Ishikawa (cell line): Measurements from ENCODE around the gene ZNF10.
A peak's percentile ranks its signal among the peaks of the same experiment; 100 is the strongest.

ENCODE experiments used
- CEBPB ChIP-seq: IDR thresholded peaks from 2 replicates; pipeline ENCODE4 v1.6.1; 2012
- CREB1 ChIP-seq: IDR thresholded peaks from 2 replicates; pipeline ENCODE4 v1.6.1; 2012; ENCODE audit warnings: low read depth
- EGR1 ChIP-seq: IDR thresholded peaks from 2 replicates; pipeline ENCODE4 v1.6.1; 2012
- EP300 ChIP-seq: IDR thresholded peaks from 2 replicates; pipeline ENCODE4 v1.6.1; 2012; ENCODE audit warnings: borderline replicate concordance
- FOXM1 ChIP-seq: IDR thresholded peaks from 2 replicates; pipeline ENCODE4 v1.6.1; 2012; ENCODE audit warnings: low read depth, borderline replicate concordance
- MAX ChIP-seq: IDR thresholded peaks from 2 replicates; pipeline ENCODE4 v1.6.1; 2012
- NFIC ChIP-seq: IDR thresholded peaks from 2 replicates; pipeline ENCODE4 v1.6.1; 2012
- RAD21 ChIP-seq: IDR thresholded peaks from 2 replicates; pipeline ENCODE4 v1.6.1; 2012; ENCODE audit warnings: low read depth
- TAF1 ChIP-seq: IDR thresholded peaks from 2 replicates; pipeline ENCODE4 v1.6.1; 2012; ENCODE audit warnings: low read depth, mild to moderate bottlenecking
- TCF12 ChIP-seq: IDR thresholded peaks from 2 replicates; pipeline ENCODE4 v1.6.1; 2012; ENCODE audit warnings: low read depth
- TEAD4 ChIP-seq: IDR thresholded peaks from 2 replicates; pipeline ENCODE4 v1.6.1; 2012
- USF1 ChIP-seq: IDR thresholded peaks from 2 replicates; pipeline ENCODE4 v1.6.1; 2012
- YY1 ChIP-seq: IDR thresholded peaks from 2 replicates; pipeline ENCODE4 v1.6.1; 2012; ENCODE audit warnings: low read depth
- ZBTB7A ChIP-seq: IDR thresholded peaks from 2 replicates; pipeline ENCODE4 v1.6.1; 2012; ENCODE audit warnings: low read depth
- TF ChIP-seq, protein P1 (sequence below): IDR thresholded peaks from 2 replicates; pipeline ENCODE4 v1.6.1; 2012; ENCODE audit warnings: low read depth, mild to moderate bottlenecking

ZNF10 gene

DNA sequence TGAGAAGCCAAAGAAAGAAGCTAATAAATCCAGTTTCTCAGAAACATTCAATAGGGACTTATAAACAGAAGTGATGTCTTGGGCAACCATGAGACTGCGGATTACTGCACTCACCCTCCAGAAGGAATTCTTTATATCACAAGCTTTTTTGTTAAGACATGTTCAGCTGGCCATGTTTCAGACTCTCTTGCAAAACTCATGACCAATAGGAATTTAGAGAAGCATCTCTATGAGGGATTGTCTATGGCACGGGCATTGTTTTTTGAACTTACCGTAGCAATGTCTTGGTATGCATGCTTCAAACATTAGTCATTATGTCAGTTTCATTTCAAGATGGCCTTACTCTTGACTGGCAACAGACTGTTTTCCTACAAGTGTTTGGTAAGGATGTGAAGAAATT is 35.3 kb downstream of the ZNF10 start:
- TF ChIP-seq ZBTB7A (no peak), NFIC (no peak), TEAD4 (no peak), TCF12 (no peak), FOXM1 (no peak), EGR1 (no peak), YY1 (no peak), TAF1 (no peak), USF1 (no peak), CREB1 (no peak), CEBPB (no peak), MAX (no peak), EP300 (no peak), RAD21 (no peak)
- TF ChIP-seq, protein P1, sequence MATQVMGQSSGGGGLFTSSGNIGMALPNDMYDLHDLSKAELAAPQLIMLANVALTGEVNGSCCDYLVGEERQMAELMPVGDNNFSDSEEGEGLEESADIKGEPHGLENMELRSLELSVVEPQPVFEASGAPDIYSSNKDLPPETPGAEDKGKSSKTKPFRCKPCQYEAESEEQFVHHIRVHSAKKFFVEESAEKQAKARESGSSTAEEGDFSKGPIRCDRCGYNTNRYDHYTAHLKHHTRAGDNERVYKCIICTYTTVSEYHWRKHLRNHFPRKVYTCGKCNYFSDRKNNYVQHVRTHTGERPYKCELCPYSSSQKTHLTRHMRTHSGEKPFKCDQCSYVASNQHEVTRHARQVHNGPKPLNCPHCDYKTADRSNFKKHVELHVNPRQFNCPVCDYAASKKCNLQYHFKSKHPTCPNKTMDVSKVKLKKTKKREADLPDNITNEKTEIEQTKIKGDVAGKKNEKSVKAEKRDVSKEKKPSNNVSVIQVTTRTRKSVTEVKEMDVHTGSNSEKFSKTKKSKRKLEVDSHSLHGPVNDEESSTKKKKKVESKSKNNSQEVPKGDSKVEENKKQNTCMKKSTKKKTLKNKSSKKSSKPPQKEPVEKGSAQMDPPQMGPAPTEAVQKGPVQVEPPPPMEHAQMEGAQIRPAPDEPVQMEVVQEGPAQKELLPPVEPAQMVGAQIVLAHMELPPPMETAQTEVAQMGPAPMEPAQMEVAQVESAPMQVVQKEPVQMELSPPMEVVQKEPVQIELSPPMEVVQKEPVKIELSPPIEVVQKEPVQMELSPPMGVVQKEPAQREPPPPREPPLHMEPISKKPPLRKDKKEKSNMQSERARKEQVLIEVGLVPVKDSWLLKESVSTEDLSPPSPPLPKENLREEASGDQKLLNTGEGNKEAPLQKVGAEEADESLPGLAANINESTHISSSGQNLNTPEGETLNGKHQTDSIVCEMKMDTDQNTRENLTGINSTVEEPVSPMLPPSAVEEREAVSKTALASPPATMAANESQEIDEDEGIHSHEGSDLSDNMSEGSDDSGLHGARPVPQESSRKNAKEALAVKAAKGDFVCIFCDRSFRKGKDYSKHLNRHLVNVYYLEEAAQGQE = no peak

GRCh38 chr12:133172491-133172890 is 42.1 kb downstream of the ZNF10 start:
- TF ChIP-seq FOXM1 (no peak), CREB1 (no peak)

- TF ChIP-seq EGR1 (no peak), TAF1 (no peak), CREB1 (no peak), RAD21 (no peak), FOXM1 (no peak)
- TF ChIP-seq, protein P1 = no peak
Measured at GRCh38 chr12:133174901-133175300, 44.5 kb downstream of the ZNF10 start.

DNA sequence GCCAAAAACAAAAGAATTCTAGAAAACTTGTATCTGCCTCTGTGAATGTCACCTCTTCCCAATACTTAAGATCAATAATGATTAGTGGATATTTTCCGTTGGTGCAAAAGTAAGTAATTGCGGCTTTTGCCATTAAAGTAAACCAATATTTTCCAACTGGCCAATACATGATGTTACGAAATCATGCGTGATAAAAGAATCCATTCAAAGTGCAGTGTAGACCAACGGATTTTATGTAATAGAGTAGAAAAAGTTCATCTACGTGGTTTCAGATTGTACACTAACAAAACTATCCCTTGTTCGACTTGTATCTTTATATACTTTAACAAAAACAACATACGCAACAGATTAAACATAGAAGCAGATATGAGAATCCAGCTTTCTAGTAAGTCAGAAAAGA is 50.2 kb downstream of the ZNF10 start:
- TF ChIP-seq CEBPB (peak; percentile 18; the same call in 1 of the 2 replicates), NFIC (no peak)

DNA sequence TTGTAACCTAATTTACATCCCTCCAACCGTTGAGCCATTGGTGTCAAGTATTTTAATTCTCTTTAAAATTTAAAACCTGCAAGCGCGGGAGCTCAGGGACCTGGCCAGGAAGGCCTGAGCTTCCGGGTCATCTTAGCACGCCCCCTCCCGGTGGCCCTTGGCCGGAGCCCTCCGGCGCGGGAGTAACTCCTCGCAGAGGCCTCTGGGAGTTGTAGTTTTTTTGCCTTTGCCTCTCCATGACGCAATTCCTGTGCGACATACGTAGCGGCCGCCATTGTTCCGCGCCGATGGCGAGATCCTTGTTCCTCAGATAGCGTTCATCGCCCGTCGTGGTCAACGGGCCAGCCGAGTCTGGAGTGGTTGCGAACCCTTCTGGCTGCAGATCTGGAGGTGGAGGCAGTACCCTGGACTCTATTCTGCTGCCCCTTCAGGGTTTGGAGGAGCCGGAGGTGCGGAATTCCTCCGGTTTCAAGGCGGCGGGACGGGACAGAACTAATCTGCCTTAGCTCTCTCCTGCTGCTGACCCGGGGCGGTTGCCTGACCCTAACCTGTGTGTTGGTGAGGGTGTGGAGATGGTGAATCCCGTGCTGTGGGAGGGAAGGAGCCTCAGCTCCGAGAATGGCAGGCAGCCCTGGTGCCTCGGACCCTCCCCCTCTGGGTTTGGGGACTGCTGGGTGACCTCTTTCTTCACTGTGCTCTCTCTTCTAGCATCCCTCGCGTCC is 51.0 kb downstream of the ZNF10 start, which contains the start of gene ZNF268:
Gene ZNF268 (plus strand): TSS at position 258 of the 722 bp plus-strand sequence. CDS start 503 bp downstream, outside the sequence.
- peak; percentile 55; the same call in 1 of the 2 replicates for TF ChIP-seq EGR1
- no peak for TF ChIP-seq EP300
- no peak for TF ChIP-seq FOXM1
- peak; percentile 38; the same call in 1 of the 2 replicates for TF ChIP-seq RAD21
- peak; percentile 97 for TF ChIP-seq YY1
- TF ChIP-seq, protein P1 = no peak
- no peak for TF ChIP-seq ZBTB7A
- TF ChIP-seq NFIC = 0 out of 2 replicates have a peak, but pooled peaks have one; percentile 7
- TF ChIP-seq TEAD4 = no peak
- peak; percentile 76 for TF ChIP-seq TCF12
- peak; percentile 98 for TF ChIP-seq CREB1
- TF ChIP-seq TAF1 = peak; percentile 77; the same call in 1 of the 2 replicates
- TF ChIP-seq USF1 = no peak
- no peak; the same call in 1 of the 2 replicates for TF ChIP-seq CEBPB
- TF ChIP-seq MAX = peak; percentile 70
